HG03439 (cell line): ENCODE data around the gene LRP1B.
A peak's percentile ranks its signal among the peaks of the same experiment; 100 is the strongest.

Experiments used
- ATAC-seq: cut with Tn5 transposase; IDR thresholded peaks from one replicate; pipeline ENCODE4 v1.9.1; 2021; ENCODE audit warnings: mild to moderate bottlenecking, moderate library complexity; ENCODE audit not compliant: unreplicated experiment

Gene LRP1B

GRCh38 chr2:140880573-140880972 is 1250.2 kb downstream of the LRP1B start:
- ATAC-seq: no peak

- ATAC-seq: no peak
Measured at GRCh38 chr2:140876015-140876414, 1254.8 kb downstream of the LRP1B start.

- ATAC-seq: no peak
Measured at GRCh38 chr2:140873915-140874531, 1256.8 kb downstream of the LRP1B start.

- ATAC-seq: no peak
Measured at GRCh38 chr2:140869925-140870324, 1260.9 kb downstream of the LRP1B start.

GRCh38 chr2:140869107-140869506 is 1261.7 kb downstream of the LRP1B start:
- ATAC-seq: no peak

GRCh38 chr2:140865837-140866236 is 1265.0 kb downstream of the LRP1B start:
- ATAC-seq: no peak

- ATAC-seq: no peak
Measured at GRCh38 chr2:140863713-140864112, 1267.1 kb downstream of the LRP1B start.

GRCh38 chr2:140862181-140862580 is 1268.6 kb downstream of the LRP1B start:
- no peak for ATAC-seq

GRCh38 chr2:140861666-140862065 is 1269.2 kb downstream of the LRP1B start:
- ATAC-seq: no peak

- ATAC-seq: no peak
Measured at GRCh38 chr2:140855471-140855870, 1275.3 kb downstream of the LRP1B start.

- ATAC-seq: no peak
Measured at GRCh38 chr2:140851258-140851981, 1279.4 kb downstream of the LRP1B start.

- ATAC-seq: no peak
Measured at GRCh38 chr2:140843186-140843585, 1287.6 kb downstream of the LRP1B start.

GRCh38 chr2:140842110-140842509 is 1288.7 kb downstream of the LRP1B start:
- ATAC-seq: no peak

- no peak for ATAC-seq
Measured at GRCh38 chr2:140841141-140841540, 1289.7 kb downstream of the LRP1B start.

GRCh38 chr2:140836826-140837225 is 1294.0 kb downstream of the LRP1B start:
- ATAC-seq: no peak

- ATAC-seq: no peak
Measured at GRCh38 chr2:140835079-140835478, 1295.7 kb downstream of the LRP1B start.

GRCh38 chr2:140814141-140814540 is 1316.7 kb downstream of the LRP1B start:
- no peak for ATAC-seq

- ATAC-seq: peak; percentile 83
Measured at GRCh38 chr2:140808820-140809219, 1322.0 kb downstream of the LRP1B start.

GRCh38 chr2:140808211-140808610 is 1322.6 kb downstream of the LRP1B start:
- no peak for ATAC-seq

- ATAC-seq: no peak
Measured at GRCh38 chr2:140804700-140805260, 1326.0 kb downstream of the LRP1B start.

GRCh38 chr2:140801311-140801710 is 1329.5 kb downstream of the LRP1B start:
- ATAC-seq: no peak

- peak; percentile 89 for ATAC-seq
Measured at GRCh38 chr2:140797718-140798117, 1333.1 kb downstream of the LRP1B start.
